BE2C (cell line): ENCODE data around the gene NKAIN4.
A peak's percentile ranks its signal among the peaks of the same experiment; 100 is the strongest.

Source experiments
- DNase-seq: peaks from one replicate; pipeline ENCODE4 v3.0.0-alpha.2; 2020
- H3K27me3 ChIP-seq: fragments of 250-450 bp; sonication (Bioruptor Pico); 2 replicates; pipeline ENCODE4 v1.5.1; 2020; ENCODE audit warnings: mild to moderate bottlenecking
- H3K36me3 ChIP-seq: fragments of 250-450 bp; sonication (Bioruptor Pico); 2 replicates; pipeline ENCODE4 v1.5.1; 2020; ENCODE audit warnings: mild to moderate bottlenecking
- H3K4me1 ChIP-seq: fragments of 250-450 bp; sonication (Bioruptor Pico); 2 replicates; pipeline ENCODE4 v1.5.1; 2020
- H3K4me3 ChIP-seq: 2 replicates; pipeline ENCODE4 v1.5.1; 2011; ENCODE audit warnings: low read depth, low read length
- H3K9me3 ChIP-seq: fragments of 250-450 bp; sonication (Bioruptor Pico); 2 replicates; pipeline ENCODE4 v1.5.1; 2020
- CTCF ChIP-seq: IDR thresholded peaks from 2 replicates; pipeline ENCODE4 v1.5.1; 2012; ENCODE audit warnings: mild to moderate bottlenecking, low read depth, low read length

The NKAIN4 gene

GRCh38 chr20:63277466-63278272 lies 23.4 kb upstream of the NKAIN4 start:
- Histone ChIP-seq H3K27me3 (no peaks in the 10 kb centered on the region), H3K9me3 (no peaks in the 10 kb centered on the region), H3K36me3 (peaks cover 42% of the 10 kb centered on the region), H3K4me1 (peaks cover 3% of the 10 kb centered on the region; the same call in 1 of the 2 replicates), H3K4me3 (no peak overlapping the region)
- no peak for DNase-seq
- TF ChIP-seq CTCF, result no peak

- Histone ChIP-seq H3K9me3 (no peaks in the 10 kb centered on the region), H3K4me1 (peaks cover 3% of the 10 kb centered on the region; the same call in 1 of the 2 replicates), H3K27me3 (no peaks in the 10 kb centered on the region), H3K36me3 (peaks cover 41% of the 10 kb centered on the region), H3K4me3 (no peak overlapping the region)
- no peak for DNase-seq
- no peak for TF ChIP-seq CTCF
Measured at GRCh38 chr20:63276956-63277355, 22.7 kb upstream of the NKAIN4 start.

GRCh38 chr20:63275825-63276224 lies 21.6 kb upstream of the NKAIN4 start:
- Histone ChIP-seq H3K36me3 (peaks cover 32% of the 10 kb centered on the region), H3K4me1 (peaks cover 3% of the 10 kb centered on the region; the same call in 1 of the 2 replicates), H3K27me3 (no peaks in the 10 kb centered on the region), H3K4me3 (no peak overlapping the region), H3K9me3 (no peaks in the 10 kb centered on the region)
- no peak for DNase-seq
- TF ChIP-seq CTCF, result no peak

- H3K4me3 ChIP-seq, result peak overlapping the region; percentile 37
- H3K27me3 ChIP-seq, result no peaks in the 10 kb centered on the region
- peaks cover 22% of the 10 kb centered on the region for H3K36me3 ChIP-seq
- no peak for TF ChIP-seq CTCF
- DNase-seq, result peak; percentile 62
- peaks cover 3% of the 10 kb centered on the region; the same call in 1 of the 2 replicates for H3K4me1 ChIP-seq
- H3K9me3 ChIP-seq, result no peaks in the 10 kb centered on the region
Measured at GRCh38 chr20:63274381-63275228, 20.3 kb upstream of the NKAIN4 start.

- H3K9me3 ChIP-seq, result no peaks in the 10 kb centered on the region
- H3K27me3 ChIP-seq, result no peaks in the 10 kb centered on the region
- peaks cover 15% of the 10 kb centered on the region for H3K36me3 ChIP-seq
- no peak for TF ChIP-seq CTCF
- DNase-seq, result no peak
- H3K4me3 ChIP-seq, result peak overlapping the region; percentile 76
- peaks cover 3% of the 10 kb centered on the region; the same call in 1 of the 2 replicates for H3K4me1 ChIP-seq
Measured at GRCh38 chr20:63273635-63274380, 19.5 kb upstream of the NKAIN4 start.
